Heart right ventricle (tissue), 16 donors: ENCODE data around the gene NF1. TPM values are rescaled to one million over a fixed set of nuclear protein-coding genes. Genes with fewer than 3 reads are reported as not detected.

Experiments
- ATAC-seq, 8 donors: fragments of 200-7000 bp; cut with Tn5 transposase; one replicate each; pipeline ENCODE4 v1.9.1; 2020; ENCODE audit warnings: mild to moderate bottlenecking in 8 of 8, moderate library complexity in 8 of 8, moderate number of reproducible peaks in 1 of 8
- DNase-seq, 2 donors: peaks; one replicate each; pipeline ENCODE4 v3.0.0-alpha.2; 2020
- H3K27ac ChIP-seq, 10 donors: fragments of 200-600 bp; sonication (generic) in 2 of 10; one replicate each; pipeline versions ENCODE4 v1.5.0 to v1.8.0; 2020 to 2022; ENCODE audit warnings: mild to moderate bottlenecking in 3 of 10
- H3K27me3 ChIP-seq, 7 donors: fragments of 200-600 bp; one replicate each; pipeline ENCODE4 v1.8.0; 2021 to 2022; ENCODE audit warnings: mild to moderate bottlenecking in 2 of 7
- H3K36me3 ChIP-seq, 9 donors: fragments of 200-600 bp; sonication (generic) in 1 of 9; one replicate each; pipeline versions ENCODE4 v1.5.0 to v1.8.0; 2020 to 2022; ENCODE audit warnings: mild to moderate bottlenecking in 2 of 9
- H3K4me1 ChIP-seq, 9 donors: fragments of 200-600 bp; sonication (generic) in 1 of 9; one replicate each; pipeline versions ENCODE4 v1.5.0 to v1.8.0; 2020 to 2022; ENCODE audit warnings: mild to moderate bottlenecking in 4 of 9
- H3K4me3 ChIP-seq, 10 donors: fragments of 200-600 bp; sonication (generic) in 2 of 10; one replicate each; pipeline versions ENCODE4 v1.5.0 to v1.8.0; 2020 to 2022; ENCODE audit warnings: mild to moderate bottlenecking in 7 of 10, moderate library complexity in 2 of 10
- H3K9me3 ChIP-seq, 11 donors: fragments of 200-600 bp in 10 of 11; sonication (generic) in 2 of 11; one replicate each; pipeline versions ENCODE4 v1.5.0 to v1.8.0; 2013 to 2022; ENCODE audit warnings: mild to moderate bottlenecking in 2 of 11, control low read depth in 1 of 11, moderate library complexity in 1 of 11
- CTCF ChIP-seq, 9 donors: fragments of 200-600 bp; sonication (generic) in 2 of 9; IDR thresholded peaks; one replicate each; pipeline versions ENCODE4 v1.5.0 to v1.8.0; 2021 to 2022; ENCODE audit warnings: antibody characterized with exemption in 9 of 9, mild to moderate bottlenecking in 5 of 9, moderate library complexity in 1 of 9
- WGBS, 2 donors: extraction: QIAGEN DNeasy Blood & Tissue Kit; methylation state at CpG; one replicate each; pipeline ENCODE4 v1.1.7; 2013; ENCODE audit warnings: inconsistent platforms in 1 of 2; 5-methylcytosine and 5-hydroxymethylcytosine counted together
- intact Hi-C, 10 donors: fragments of 100-400 bp; cut with DNase I; formaldehyde crosslinking; loops; one replicate each; pipeline versions ENCODE4 v1.11.1 to v1.14.2; 2022
- polyA plus RNA-seq, 2 donors: library from polyadenylated mRNA; stranded (reverse); fragments of 200-250 nt; gene quantifications; one replicate each; pipeline ENCODE4 v1.2.3, GENCODE V29; 2013
- total RNA-seq, 10 donors: library from RNA; stranded (reverse); fragmentation: NEBNext Ultra II Directional in 3 of 10; extraction: Animal tissue kit (Norgen Biotek cat#: 25700) in 3 of 10; gene quantifications; one replicate each; pipeline versions ENCODE4 v1.2.1 to v1.2.4, GENCODE V29; 2021 to 2023
- donor health status: Arrhythmogenic right ventricular cardiomyopathy.
- donor health status: ischemic (EF 13 %, LVEDD 7.1; RV severe dilation, severe dysfunction).
- donor health status: healthy with polysubstance abuse.
- donor health status: DM: no; HTN: yes; CAD: no.
- donor health status: DM: no; HTN: no; CAD: no.
- donor health status: ischemic (EF 25% LVEDD 6.9; RV normal size, moderate dysfunction).
- donor health status: ischemic (EF 25% LVEDD 5.7; RV mildly dilated, moderate dysfunction).
- donor health status: healthy.
- donor health status: DM: yes; HTN: yes; CAD: no.
- donor health status: Ischemic cardiomyopathy.
- donor health status: ischemic (EF 35%, LVEDD 5.7; RV mildly dilated, moderate dysfunction).
- donor health status: nonischemic (EF 11% LVEDD 7.7; RV severe dilation, severe dysfunction).
- donor health status: DM: yes; HTN: yes; CAD: no.
- donor health status: PGD.
- donor health status: ischemic (EF 29% LVEDD 5.4; RV normal size, mild dysfunction).
- donor health status: nonischemic (EF 23%, LVEDD 6.1; RV moderate dilation, normal function).

The NF1 gene
- total and polyA plus RNA-seq, 12 donors, result 4.2 to 71.0 (median 54.6) TPM

- 78 to 81% methylated on average over 10 of the region's 10 CpGs for WGBS, 2 donors
- TF ChIP-seq CTCF (IDR thresholded peaks at IDR 0.05), result no peak
- no peak overlapping the region for H3K4me3 ChIP-seq
- peaks cover 0 to 9% (median 0%) of the 10 kb centered on the region in 11 donors for H3K9me3 ChIP-seq
- H3K4me1 ChIP-seq, result peaks cover 0 to 23% (median 17%) of the 10 kb centered on the region in 9 donors
- no peaks in the 10 kb centered on the region for H3K36me3 ChIP-seq
- DNase-seq (no peak), ATAC-seq (no peak)
- intact Hi-C loops, result no loop called here
- H3K27me3 ChIP-seq, result peaks cover 0 to 3% (median 0%) of the 10 kb centered on the region in 7 donors
- peak overlapping the region in 1 of 10 donors; percentile 1 for H3K27ac ChIP-seq
These were observed 322.4 kb downstream of the NF1 start for GRCh38 chr17:31417051-31417792.

GRCh38 chr17:31418773-31419350 lies 324.1 kb downstream of the NF1 start:
- ATAC-seq, result no peak
- Histone ChIP-seq H3K9me3 (peaks cover 0 to 24% (median 0%) of the 10 kb centered on the region in 11 donors), H3K27me3 (peaks cover 0 to 3% (median 0%) of the 10 kb centered on the region in 7 donors), H3K27ac (no peak overlapping the region), H3K4me1 (peaks cover 0 to 18% (median 14%) of the 10 kb centered on the region in 9 donors), H3K36me3 (no peaks in the 10 kb centered on the region), H3K4me3 (no peak overlapping the region)
- 42 to 51% methylated on average over 6 of the region's 6 CpGs for WGBS, 2 donors
- no peak for DNase-seq
- TF ChIP-seq CTCF (IDR thresholded peaks at IDR 0.05), result no peak
- intact Hi-C loops, result no loop called here

GRCh38 chr17:31422443-31422842 lies 327.7 kb downstream of the NF1 start:
- WGBS, 2 donors, result 85 to 92% methylated on average over 3 of the region's 3 CpGs
- DNase-seq, result no peak
- Histone ChIP-seq H3K27me3 (peaks cover 0 to 4% (median 0%) of the 10 kb centered on the region in 7 donors), H3K9me3 (peaks cover 0 to 24% (median 0%) of the 10 kb centered on the region in 11 donors), H3K4me3 (no peak overlapping the region), H3K36me3 (no peaks in the 10 kb centered on the region), H3K27ac (no peak overlapping the region), H3K4me1 (peaks cover 2 to 12% (median 10%) of the 10 kb centered on the region in 9 donors)
- no peak for ATAC-seq
- no peak for TF ChIP-seq CTCF (IDR thresholded peaks at IDR 0.05)
- intact Hi-C loops, result no loop called here

GRCh38 chr17:31424944-31425281 lies 330.1 kb downstream of the NF1 start:
- 44 to 48% methylated on average over 5 of the region's 5 CpGs for WGBS, 2 donors
- peaks cover 2 to 18% (median 10%) of the 10 kb centered on the region in 9 donors for H3K4me1 ChIP-seq
- no peak for DNase-seq
- no peak overlapping the region for H3K4me3 ChIP-seq
- H3K27me3 ChIP-seq, result peaks cover 0 to 22% (median 7%) of the 10 kb centered on the region in 7 donors
- no peak for TF ChIP-seq CTCF (IDR thresholded peaks at IDR 0.05)
- intact Hi-C loops, result no loop called here
- ATAC-seq, result no peak
- peaks cover 0 to 24% (median 0%) of the 10 kb centered on the region in 11 donors for H3K9me3 ChIP-seq
- H3K27ac ChIP-seq, result no peak overlapping the region
- H3K36me3 ChIP-seq, result no peaks in the 10 kb centered on the region
